GM12891 (cell line): ENCODE results near the gene ELL3.

ENCODE experiments used
- DNase-seq: peaks from one replicate; pipeline ENCODE4 v3.0.0; 2011; ENCODE audit warnings: low spot score; ENCODE audit not compliant: insufficient read length
- FAIRE-seq: peaks from 2 replicates; lab custom pipeline; 2011; peaks lifted over from hg19 to GRCh38; lab: Jason Lieb, UNC
- PAX5 ChIP-seq: IDR thresholded peaks from 2 replicates; pipeline ENCODE4 v1.6.1; 2011; ENCODE audit warnings: low read length, moderate library complexity, mild to moderate bottlenecking; ENCODE audit not compliant: insufficient read depth, severe bottlenecking
- POLR2A ChIP-seq: IDR thresholded peaks from 2 replicates; pipeline ENCODE4 v1.6.1; 2011; ENCODE audit warnings: low read depth, low read length, control low read depth
- POLR2AphosphoS5 ChIP-seq: IDR thresholded peaks from 2 replicates; pipeline ENCODE4 v1.6.1; 2011; ENCODE audit warnings: low read depth, low read length, control low read depth
- POU2F2 ChIP-seq: IDR thresholded peaks from 2 replicates; pipeline ENCODE4 v1.6.1; 2011; ENCODE audit warnings: low read depth, mild to moderate bottlenecking, control low read depth, low read length, moderate library complexity
- SPI1 ChIP-seq: IDR thresholded peaks from 2 replicates; pipeline ENCODE4 v1.6.1; 2011; ENCODE audit warnings: low read depth, low read length, control low read depth
- TAF1 ChIP-seq: IDR thresholded peaks from 2 replicates; pipeline ENCODE4 v1.6.1; 2011; ENCODE audit warnings: low read depth, low read length, control low read depth

ELL3 gene

DNA sequence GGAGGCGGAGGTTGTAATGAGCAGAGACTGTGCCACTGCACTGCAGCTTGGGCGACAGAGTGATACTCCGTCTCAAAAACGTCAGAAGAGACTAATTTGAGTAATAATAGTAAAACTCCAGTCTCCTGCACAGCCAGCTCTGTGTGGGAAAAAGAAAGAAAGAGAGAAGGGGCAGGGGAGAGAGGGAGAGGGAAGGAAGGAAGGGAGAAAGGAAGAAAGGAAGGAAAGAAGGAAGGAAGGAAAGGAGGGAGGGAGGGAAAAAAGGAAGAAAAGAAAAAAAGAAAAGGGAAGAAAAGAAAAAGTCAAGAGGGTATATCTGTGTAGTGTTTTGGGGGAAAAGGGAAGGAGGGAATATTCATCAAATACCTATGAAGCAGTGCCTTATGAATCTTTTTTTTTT, 53.6 kb downstream of the ELL3 start:
- FAIRE-seq: no peak
- DNase-seq: no peak
- TF ChIP-seq POLR2AphosphoS5: no peak
- TF ChIP-seq PAX5: no peak
- no peak for TF ChIP-seq TAF1
- TF ChIP-seq SPI1: no peak
- no peak for TF ChIP-seq POU2F2
- TF ChIP-seq POLR2A: no peak
